ENCODE measurements around the gene ZFP36L1.

DNA sequence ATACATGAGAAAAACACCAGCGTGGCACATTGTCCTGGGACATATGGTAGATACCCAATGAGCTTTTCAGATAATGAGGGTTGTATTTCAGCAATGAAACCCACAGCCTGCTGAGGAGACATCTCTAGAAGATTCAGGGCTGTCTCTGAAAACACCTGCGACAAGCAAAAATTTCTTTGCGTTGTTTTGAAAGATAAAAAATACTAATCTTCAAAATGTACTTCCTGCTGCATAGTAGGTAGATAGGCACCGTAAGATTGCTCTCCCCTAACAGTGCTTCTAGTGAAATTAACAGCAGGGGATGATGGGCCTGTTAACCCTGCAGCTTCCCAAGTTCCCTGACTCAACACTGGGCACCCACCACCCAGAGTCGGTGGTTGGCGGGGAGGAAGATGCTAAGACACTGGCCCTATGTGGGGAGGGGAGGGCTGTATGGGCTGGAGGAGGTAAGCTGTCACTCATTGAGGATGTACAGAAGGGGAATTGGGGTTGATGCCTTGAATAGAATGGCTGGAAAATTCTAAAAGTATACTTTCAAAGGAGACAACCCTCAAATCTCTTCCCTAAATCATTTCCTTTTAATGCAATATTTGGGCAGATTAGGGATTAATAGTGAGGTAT lies 20.0 kb downstream of the ZFP36L1 start:
- TF ChIP-seq, protein P1, sequence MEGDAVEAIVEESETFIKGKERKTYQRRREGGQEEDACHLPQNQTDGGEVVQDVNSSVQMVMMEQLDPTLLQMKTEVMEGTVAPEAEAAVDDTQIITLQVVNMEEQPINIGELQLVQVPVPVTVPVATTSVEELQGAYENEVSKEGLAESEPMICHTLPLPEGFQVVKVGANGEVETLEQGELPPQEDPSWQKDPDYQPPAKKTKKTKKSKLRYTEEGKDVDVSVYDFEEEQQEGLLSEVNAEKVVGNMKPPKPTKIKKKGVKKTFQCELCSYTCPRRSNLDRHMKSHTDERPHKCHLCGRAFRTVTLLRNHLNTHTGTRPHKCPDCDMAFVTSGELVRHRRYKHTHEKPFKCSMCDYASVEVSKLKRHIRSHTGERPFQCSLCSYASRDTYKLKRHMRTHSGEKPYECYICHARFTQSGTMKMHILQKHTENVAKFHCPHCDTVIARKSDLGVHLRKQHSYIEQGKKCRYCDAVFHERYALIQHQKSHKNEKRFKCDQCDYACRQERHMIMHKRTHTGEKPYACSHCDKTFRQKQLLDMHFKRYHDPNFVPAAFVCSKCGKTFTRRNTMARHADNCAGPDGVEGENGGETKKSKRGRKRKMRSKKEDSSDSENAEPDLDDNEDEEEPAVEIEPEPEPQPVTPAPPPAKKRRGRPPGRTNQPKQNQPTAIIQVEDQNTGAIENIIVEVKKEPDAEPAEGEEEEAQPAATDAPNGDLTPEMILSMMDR (IDR thresholded peaks at IDR 0.05), result no peak
- TF ChIP-seq POLR2A (IDR thresholded peaks at IDR 0.05), result no peak
- TF ChIP-seq EP300 (IDR thresholded peaks at IDR 0.05), result no peak
- TF ChIP-seq POLR2AphosphoS5 (IDR thresholded peaks at IDR 0.05), result no peak
